ENCODE results near the gene LRRC2. TPM values are rescaled to one million over a fixed set of nuclear protein-coding genes. Genes with fewer than 3 reads are reported as not detected.

The LRRC2 gene
- total and polyA plus RNA-seq, 9 of the 15 experiments (the other 6 are each of a cell fraction or from before 2014, with no cell fraction given) = 0.01 to 0.04 (median 0.03) TPM; not detected in 5

DNA sequence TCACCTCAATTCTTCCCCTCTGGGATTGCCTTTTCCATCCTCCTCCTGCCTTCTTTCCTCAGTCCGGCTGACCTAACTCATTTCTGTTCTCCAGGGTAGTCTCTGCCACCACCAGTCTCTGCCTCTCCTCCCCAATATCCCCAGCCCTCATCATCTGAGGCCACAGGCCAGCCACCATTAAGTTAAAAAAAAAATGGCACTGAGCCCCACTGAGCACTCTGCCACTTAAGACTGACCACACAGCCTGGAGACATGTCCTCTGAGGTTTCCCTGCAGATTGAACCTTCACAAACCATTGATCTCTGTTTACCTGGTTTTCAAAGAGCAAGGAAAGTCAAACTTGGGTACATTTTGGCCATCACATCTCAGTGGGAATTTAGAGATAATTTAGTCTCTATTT lies 13.6 kb downstream of the LRRC2 start:
- POLR2A ChIA-PET = no interaction called here
- H3K27ac ChIP-seq (ENCODE audit: extremely low read depth, low read depth, low read length) = no peak overlapping the region

More for the DNA sequence above, 13.6 kb downstream of the LRRC2 start:
- TF ChIP-seq EP400 (IDR thresholded peaks at IDR 0.05) = no peak
- TF ChIP-seq, protein P1, sequence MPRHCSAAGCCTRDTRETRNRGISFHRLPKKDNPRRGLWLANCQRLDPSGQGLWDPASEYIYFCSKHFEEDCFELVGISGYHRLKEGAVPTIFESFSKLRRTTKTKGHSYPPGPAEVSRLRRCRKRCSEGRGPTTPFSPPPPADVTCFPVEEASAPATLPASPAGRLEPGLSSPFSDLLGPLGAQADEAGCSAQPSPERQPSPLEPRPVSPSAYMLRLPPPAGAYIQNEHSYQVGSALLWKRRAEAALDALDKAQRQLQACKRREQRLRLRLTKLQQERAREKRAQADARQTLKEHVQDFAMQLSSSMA (CRISPR knock-in tag; IDR thresholded peaks at IDR 0.05) = no peak
- no peak for TF ChIP-seq STAT6 (CRISPR knock-in tag; IDR thresholded peaks at IDR 0.05)
- no peak for TF ChIP-seq ETV6 (IDR thresholded peaks at IDR 0.05; ENCODE audit: borderline replicate concordance in 1 of 2, low read depth in 2 of 2, low read length in 1 of 2)
- no peak for TF ChIP-seq ETV6 (CRISPR knock-in tag; IDR thresholded peaks at IDR 0.05; ENCODE audit: borderline replicate concordance)
- TF ChIP-seq ASH1L (IDR thresholded peaks at IDR 0.05; ENCODE audit: borderline replicate concordance, low read depth, partially characterized antibody) = no peak
- no peak for TF ChIP-seq ZNF431 (CRISPR knock-in tag; IDR thresholded peaks at IDR 0.05)
- no TSS peak for BruUV-seq (replicated peaks)
- H3K4me2 ChIP-seq (ENCODE audit: insufficient read depth, low read length) = no peak overlapping the region
- no peak overlapping the region for H3K9ac ChIP-seq (ENCODE audit: insufficient read depth in 1 of 2, low read depth in 2 of 2, low read length in 2 of 2)
- in situ Hi-C loops (cut with MboI) (no loop called here), intact Hi-C loops (cut with micrococcal nuclease) (no loop called here)
- CTCF ChIA-PET (ENCODE audit: low intra/inter-chr PET ratio) = interaction anchor here (0.7 to 1.4 kb wide), 2 partner anchors 64 to 114 kb away, joined by 3 to 4 read pairs; no protein-coding TSS in a partner anchor
- DNase-seq (ENCODE audit: extremely low read depth in 1 of 4, low spot score in 3 of 4) = no peak
- H3K4me3 ChIP-seq = no peak overlapping the region
- 86% methylated on average over 1 of the region's 1 CpG for WGBS (ENCODE audit: insufficient coverage, low coverage, missing lambda C conversion rate)
- no peaks in the 10 kb centered on the region for H3K79me2 ChIP-seq (ENCODE audit: control insufficient read depth, insufficient read depth, low read length)
- peaks cover 19 to 26% of the 10 kb centered on the region in 2 experiments for H3K4me1 ChIP-seq (replicated peaks in 1 of 2; ENCODE audit: control insufficient read depth in 2 of 2, insufficient read depth in 2 of 2, low read length in 2 of 2)
- H3K9me1 ChIP-seq (ENCODE audit: control insufficient read depth, insufficient read depth, low read length) = no peaks in the 10 kb centered on the region
- no peak for FAIRE-seq
- H3K9me3 ChIP-seq (replicated peaks; ENCODE audit: control insufficient read depth, insufficient read depth, low read depth, low read length) = no peaks in the 10 kb centered on the region; the same call in 1 of the 2 replicates
- no peak for ATAC-seq
- H3K27me3 ChIP-seq (ENCODE audit: control insufficient read depth in 2 of 2, insufficient read depth in 2 of 2, low read length in 2 of 2) = no peaks in the 10 kb centered on the region
- H3K36me3 ChIP-seq (ENCODE audit: control insufficient read depth, insufficient read depth, low read length) = no peaks in the 10 kb centered on the region
- no peaks in the 10 kb centered on the region for H4K20me1 ChIP-seq (replicated peaks; ENCODE audit: control insufficient read depth, insufficient read depth, low read length)
- H2AFZ ChIP-seq (ENCODE audit: low read depth, low read length) = peak overlapping the region; percentile 17; the same call in 1 of the 2 replicates
